GM10847 (cell line): ENCODE measurements around the gene SERP2.

ENCODE experiments used
- POLR2A ChIP-seq: IDR thresholded peaks from 2 replicates; pipeline ENCODE4 v1.6.1; 2011; ENCODE audit not compliant: insufficient read length; ENCODE audit errors: extremely low read depth

SERP2 gene

GRCh38 chr13:44411841-44412240 is 38.2 kb downstream of the SERP2 start:
- TF ChIP-seq POLR2A, result no peak

GRCh38 chr13:44412346-44412935 is 38.8 kb downstream of the SERP2 start:
- TF ChIP-seq POLR2A, result no peak

GRCh38 chr13:44413095-44413494 is 39.5 kb downstream of the SERP2 start:
- TF ChIP-seq POLR2A, result no peak

GRCh38 chr13:44414716-44415115 is 41.1 kb downstream of the SERP2 start:
- no peak for TF ChIP-seq POLR2A

GRCh38 chr13:44415815-44416214 is 42.2 kb downstream of the SERP2 start:
- TF ChIP-seq POLR2A, result no peak

GRCh38 chr13:44416301-44416700 is 42.7 kb downstream of the SERP2 start:
- TF ChIP-seq POLR2A, result no peak

GRCh38 chr13:44416744-44417143 is 43.1 kb downstream of the SERP2 start:
- TF ChIP-seq POLR2A, result no peak

GRCh38 chr13:44417446-44417845 is 43.8 kb downstream of the SERP2 start:
- TF ChIP-seq POLR2A, result no peak

- TF ChIP-seq POLR2A, result no peak
Measured at GRCh38 chr13:44417876-44418275, 44.3 kb downstream of the SERP2 start.

- TF ChIP-seq POLR2A, result no peak
Measured at GRCh38 chr13:44420376-44421220, 47.0 kb downstream of the SERP2 start.

GRCh38 chr13:44421853-44422525 is 48.4 kb downstream of the SERP2 start:
- TF ChIP-seq POLR2A, result no peak

GRCh38 chr13:44422755-44423643 is 49.4 kb downstream of the SERP2 start:
- TF ChIP-seq POLR2A, result no peak

GRCh38 chr13:44423824-44424223 is 50.2 kb downstream of the SERP2 start:
- TF ChIP-seq POLR2A, result no peak

- TF ChIP-seq POLR2A, result no peak
Measured at GRCh38 chr13:44425041-44425814, 51.6 kb downstream of the SERP2 start.

GRCh38 chr13:44425815-44426078 is 52.1 kb downstream of the SERP2 start:
- TF ChIP-seq POLR2A, result no peak

- no peak for TF ChIP-seq POLR2A
Measured at GRCh38 chr13:44426461-44426860, 52.8 kb downstream of the SERP2 start.
